Urothelium cell line (cell line): ENCODE data around the gene FARP2.
"Not testable (repeated sequence)": the region's sequence is repeated elsewhere in the genome, so short reads cannot be mapped to it uniquely, and the experiment has no call there.

Experiments used
- DNase-seq: peaks from one replicate; pipeline ENCODE4 v3.0.0; 2011; ENCODE audit warnings: low spot score, mixed read lengths
- FAIRE-seq: peaks from 2 replicates; lab custom pipeline; 2011; peaks lifted over from hg19 to GRCh38; lab: Jason Lieb, UNC

Gene FARP2

DNA sequence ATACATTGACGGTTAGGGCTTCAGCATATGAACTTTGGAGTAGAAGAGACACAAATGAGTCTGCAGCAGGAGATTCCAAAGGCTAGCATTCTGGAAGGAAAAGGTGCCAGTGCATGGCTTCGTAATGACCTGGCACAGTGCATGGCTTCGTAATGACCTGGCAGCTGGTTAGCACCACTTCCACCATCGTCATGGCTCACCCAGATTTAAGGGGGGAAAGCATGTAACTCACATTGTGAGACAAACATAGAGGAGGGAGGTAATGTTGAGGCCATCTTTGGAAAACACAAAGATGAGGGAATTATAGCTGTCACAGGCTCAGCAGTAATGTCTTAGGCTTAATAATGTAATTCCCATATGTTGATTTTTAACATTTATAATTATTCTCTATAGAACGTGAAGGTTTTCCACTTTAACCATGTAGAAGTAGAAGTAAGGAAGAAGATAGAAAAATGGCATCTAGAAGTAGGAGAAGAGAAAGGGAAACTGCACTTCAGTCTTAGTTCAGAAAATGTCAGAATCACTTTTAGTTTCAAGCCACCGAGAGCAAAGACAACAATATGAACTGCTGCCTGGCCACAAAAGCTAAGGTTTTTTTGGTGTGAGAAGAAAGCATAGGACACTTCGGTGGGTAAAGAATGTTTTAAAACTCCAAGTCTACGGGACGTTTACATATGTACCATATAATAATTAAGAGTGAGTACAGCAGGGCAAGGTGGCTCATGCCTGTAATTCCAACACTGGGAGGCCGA, 159.1 kb downstream of the FARP2 start:
- DNase-seq (no peak), FAIRE-seq (no peak)

DNA sequence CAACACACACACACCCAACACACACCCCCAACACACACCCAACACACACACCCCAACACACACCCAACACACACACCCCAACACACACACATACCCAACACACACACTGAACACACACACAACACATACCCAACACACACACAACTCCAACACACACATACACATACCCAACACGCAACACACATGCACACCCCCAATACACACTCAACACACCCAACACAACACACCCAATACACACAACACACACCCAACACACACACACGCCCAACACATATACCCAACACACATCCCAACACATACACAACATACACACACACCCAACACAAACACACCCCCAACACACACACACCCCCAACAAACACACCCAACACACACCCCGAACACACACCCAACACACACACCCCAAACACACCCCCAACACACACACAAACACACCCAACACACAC, 160.5 kb downstream of the FARP2 start:
- FAIRE-seq (peak; percentile 98), DNase-seq (no peak)

DNA sequence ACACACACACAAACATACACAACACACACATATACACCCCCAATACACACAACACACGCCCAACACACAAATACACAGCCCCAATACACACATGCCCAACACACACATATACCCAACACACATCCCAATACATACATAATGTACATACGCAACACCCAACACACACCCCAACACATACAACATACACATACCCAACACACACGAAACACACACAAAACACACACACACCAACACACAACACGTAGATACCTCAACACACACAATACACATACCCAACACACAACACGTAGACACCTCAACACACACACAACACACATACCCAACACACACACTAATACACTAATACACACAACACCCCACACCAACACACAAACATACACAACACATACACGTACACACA, 161.2 kb downstream of the FARP2 start:
- FAIRE-seq (no peak), DNase-seq (no peak)

DNA sequence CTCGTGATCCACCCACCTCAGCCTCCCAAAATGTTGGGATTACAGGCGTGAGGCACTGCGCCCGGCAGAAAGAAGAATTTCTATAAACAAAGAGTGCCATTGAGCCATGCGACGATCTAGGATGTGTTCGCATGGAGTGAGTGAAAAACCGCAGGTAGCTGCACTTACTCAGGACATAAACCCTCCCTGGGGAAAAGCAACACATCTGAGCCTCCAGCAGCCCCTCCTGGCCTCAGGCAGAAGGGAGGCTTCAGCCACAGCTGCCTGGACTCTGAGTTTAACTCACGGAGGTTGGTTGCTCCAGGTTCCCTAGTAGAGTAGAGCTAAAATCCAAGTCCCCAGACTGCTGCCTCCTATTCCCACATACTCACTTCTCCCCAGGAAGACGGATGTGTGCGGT, 163.6 kb downstream of the FARP2 start:
- DNase-seq (no peak), FAIRE-seq (no peak)

DNA sequence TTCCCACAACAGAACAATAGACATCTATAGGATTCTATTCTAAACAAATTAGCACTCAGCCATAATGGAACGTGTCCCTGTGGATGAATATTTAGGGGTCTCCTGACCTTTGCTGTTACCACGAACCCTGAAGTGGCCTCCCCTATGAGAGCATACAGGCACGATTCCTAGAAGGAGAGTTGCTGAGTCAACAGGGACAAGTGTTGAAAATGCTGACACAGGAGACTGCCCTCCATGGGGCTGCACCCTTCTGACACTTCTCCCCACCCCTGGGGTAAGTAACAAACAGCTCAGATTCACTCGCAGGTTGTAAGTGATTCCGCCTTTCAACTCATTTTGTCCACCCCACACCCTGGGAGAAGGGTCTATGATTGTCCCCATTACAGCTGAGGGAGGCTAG, 166.4 kb downstream of the FARP2 start:
- FAIRE-seq, result no peak

DNA sequence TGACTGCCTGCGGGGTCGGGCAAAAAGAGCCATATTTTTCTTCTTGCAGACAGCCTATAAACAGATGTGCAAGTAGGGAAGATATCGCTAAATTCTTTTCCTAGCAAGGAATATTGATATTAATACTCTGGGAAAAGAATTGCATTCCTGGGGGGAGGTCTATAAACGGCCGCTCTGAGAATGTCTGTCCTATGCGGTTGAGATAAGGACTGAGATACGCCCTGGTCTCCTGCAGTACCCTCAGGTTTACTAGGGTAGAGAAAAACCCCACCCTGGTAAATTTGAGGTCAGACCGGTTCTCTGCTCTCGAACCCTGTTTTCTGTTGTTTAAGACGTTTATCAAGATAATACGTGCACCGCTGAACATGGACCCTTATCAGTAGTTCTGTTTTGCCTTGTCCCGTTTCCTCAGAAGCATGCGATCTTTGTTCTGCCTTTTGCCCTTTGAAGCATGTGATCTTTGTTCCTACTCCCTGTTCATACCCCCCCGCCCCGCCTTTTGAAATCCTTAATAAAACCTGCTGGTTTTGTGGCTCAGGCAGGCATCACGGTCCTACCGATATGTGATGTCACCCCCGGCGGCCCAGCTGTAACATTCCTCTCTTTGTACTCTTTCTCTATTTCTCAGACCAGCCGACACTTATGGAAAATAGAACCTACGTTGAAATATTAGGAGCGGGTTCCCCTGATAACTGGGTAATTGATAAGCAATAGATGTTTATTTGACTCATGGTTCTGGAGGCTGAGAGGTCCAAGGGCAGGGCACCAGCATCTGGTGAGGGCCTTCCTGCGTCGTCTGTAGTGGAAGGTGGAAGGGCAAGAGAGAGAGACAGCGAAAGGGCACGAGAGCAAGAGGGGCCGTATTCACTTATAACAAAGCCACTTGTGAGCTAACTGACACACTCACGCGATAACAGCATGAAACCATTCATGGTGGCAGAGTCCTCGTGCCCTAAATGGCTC, 170.0 kb downstream of the FARP2 start:
- not testable (repeated sequence) for FAIRE-seq, DNase-seq

More for the DNA sequence above, 166.4 kb downstream of the FARP2 start:
- DNase-seq, result no peak

DNA sequence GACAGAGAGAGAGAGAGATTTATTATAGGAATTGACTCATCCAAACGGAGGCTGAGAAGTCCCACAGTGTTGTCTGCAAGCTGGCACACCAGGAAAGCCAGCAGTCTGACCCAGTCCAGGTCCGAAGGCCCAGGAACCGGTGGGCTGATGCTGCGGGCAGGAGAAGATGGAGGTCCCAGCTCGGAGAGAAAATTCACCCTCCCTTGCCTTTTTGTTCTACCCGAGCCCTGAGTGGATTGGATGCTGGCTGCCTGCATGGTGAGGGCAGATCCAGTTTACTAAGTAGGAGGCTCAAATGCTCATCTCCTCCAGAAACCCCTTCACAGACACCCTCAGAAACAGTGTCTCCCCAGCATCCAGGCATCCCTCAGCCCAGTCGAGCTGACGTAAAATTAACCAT, 174.5 kb downstream of the FARP2 start:
- no peak for FAIRE-seq

DNA sequence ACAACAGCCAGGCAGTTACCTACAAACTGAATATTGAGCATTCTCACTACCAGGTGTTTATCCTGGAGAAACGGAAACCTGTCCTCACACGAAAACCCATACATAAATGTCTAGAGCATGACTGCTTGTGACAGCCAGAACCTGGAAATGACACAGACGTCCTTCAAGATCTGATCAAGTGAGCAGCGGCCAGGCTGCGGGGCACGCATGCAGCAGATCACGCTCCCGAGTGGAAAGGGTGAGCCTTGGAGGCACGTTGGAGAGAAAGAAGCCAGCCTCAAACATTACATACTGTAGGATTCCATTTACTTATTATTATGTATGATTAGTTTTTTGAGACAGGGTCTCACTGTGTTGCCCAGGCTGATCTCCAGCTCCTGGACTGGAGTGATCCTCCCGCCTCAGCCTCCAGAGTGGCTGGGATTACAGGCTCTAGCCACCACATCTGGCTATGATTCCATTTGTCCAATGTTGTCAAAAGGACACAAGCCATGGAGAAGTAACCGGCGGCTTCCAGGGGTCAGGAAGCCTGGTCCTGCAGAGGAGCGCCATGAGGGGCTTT, 175.2 kb downstream of the FARP2 start:
- FAIRE-seq (no peak), DNase-seq (no peak)

More for the DNA sequence above, 174.5 kb downstream of the FARP2 start:
- DNase-seq, result no peak

DNA sequence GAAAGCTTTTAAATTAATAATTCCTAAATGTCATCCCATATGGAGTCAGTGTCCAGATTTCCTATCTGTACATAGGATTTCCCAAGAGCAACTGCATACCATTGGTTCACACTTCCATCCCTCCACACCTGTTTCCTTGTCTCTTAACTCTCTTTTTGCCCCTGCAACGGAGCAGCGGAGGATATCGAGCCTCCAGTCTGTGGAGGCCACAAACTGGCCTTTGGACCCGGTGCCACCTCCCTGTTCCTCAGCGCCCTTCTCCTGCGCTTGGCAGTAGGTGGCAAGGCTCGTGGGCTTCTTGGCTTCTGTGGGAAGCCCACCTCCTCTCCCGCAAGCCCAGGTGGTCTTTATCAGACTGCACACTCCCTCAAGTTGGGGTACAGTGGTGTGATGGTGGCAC, 176.1 kb downstream of the FARP2 start:
- DNase-seq, result no peak
- no peak for FAIRE-seq

DNA sequence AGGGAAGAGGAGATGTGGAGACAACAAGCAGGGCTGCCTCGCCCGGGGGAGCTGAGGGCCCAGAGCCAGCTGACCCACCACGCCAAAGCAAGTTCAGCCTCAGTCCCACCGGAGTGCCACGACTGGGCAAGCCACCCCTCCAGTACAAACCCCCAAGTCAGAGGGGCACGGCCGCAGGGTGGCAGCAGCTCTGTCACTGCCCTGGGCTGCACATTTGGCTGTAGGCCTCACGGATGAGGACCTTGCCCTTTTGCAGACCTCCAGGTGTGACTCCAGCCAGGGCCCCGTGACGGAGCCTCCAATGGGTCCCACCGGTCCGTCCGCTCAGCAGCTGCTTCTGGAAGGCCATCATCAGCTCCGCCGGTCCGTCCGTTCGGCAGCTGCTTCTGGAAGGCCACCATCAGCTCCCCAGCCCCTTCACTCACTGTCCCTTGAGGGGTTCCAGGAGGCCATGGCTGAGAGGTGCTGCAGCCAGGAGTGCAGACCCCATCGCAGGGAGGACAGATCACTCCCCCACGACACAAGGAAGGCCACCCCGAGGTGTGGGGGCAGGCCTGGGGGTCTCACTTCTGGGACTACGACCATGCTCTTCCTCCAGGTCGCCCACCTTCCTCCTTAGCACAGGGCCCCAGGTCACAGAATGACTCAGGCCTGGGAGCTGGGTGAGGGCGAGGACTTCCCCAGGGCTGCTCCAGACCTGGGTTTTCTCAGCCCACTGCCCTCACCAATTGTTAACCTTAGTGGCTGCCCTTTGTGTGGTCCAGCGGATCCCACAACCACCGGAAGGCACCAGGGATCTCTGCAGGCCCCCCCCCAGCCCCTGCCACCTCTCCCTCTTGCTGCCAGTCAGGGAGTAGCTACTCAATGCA, 176.9 kb downstream of the FARP2 start:
- FAIRE-seq (no peak), DNase-seq (no peak)

DNA sequence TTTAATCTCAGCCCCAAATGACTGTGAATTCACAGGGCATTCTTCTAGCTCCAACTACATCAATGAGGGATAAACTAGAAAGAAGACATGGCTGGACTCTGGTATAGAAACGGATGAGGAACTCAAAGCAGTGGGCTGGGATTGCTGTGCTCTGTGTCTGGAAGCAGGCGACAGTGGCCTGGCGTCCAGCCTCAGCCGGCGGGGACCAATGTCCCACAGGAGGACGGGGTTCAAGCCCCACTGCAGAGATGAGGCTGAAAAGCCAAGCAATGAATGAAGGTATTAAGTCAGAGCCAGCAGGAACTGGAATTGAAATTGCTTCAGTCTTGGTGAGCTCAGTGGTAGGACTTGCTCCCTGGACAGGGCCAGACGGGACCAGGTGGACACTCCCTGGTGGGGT, 178.2 kb downstream of the FARP2 start:
- no peak for FAIRE-seq
- DNase-seq, result no peak

DNA sequence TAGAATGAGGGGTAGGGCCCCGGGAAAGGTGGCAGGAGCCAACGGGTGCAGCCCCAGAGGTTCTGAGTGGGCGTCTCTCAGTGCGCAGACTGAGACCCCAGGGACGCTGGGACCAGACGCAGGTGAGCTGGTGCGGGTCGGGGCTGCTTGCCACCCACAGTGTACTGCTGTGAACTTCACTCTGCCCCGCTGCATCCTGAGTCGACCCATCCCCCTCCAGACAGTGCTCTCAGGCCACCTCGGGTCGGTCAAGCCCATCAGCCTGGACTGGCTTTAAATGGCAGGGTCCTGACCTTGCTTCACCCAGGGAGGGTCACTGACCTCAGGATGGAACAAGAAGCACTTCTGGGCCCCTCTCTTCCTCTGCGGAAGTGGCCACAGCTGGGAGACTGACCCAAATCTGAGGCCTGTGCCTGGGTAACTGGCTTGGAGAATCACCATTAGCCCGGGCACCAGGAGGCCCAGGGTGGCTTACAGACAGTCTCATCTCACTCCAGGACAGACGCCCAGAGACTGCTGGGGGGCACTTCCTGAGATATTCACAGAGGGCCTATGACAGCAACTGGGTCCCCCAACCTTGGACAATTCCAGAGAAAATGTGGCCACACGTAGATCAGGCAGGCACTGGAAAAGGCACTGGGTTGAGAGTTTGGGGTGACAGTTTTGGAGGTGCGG, 178.8 kb downstream of the FARP2 start:
- DNase-seq, result no peak
- no peak for FAIRE-seq

DNA sequence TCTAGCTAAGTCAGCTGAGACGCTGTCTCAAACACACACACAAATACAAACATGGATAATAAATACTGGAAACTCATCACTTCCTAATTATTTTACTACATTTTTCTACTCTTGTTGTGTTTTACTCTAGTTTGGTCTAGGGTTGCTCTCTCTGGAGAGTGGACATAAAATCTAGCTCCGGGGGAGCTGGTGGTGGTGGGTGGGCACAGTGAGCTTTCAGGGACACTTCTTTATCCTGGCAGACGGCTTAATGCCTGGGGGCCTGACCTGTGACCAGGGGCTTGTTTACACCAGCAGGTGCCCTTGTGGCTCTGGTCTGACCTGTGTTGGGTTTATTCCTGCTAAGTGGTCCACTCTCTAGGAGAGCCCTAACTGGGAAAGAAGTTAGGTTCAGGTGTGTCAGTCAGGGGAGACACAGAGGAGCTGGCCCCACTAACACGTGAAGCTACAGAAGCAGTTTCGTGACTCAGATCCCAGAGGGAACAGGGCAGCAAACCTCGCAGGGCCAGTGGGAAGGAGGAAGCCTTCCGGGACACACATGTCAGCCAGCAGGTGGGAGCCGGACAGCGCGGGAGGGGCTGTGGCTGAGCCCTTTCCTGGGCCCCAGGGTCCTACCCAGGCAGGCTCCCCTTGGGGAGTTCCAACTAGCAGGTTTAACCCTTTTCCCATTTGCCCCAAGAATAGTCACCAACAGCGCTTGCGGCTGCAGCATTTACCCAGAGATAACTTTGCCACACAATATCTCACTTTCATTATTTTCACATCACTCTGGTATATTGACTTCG, 180.0 kb downstream of the FARP2 start:
- no peak for FAIRE-seq

DNA sequence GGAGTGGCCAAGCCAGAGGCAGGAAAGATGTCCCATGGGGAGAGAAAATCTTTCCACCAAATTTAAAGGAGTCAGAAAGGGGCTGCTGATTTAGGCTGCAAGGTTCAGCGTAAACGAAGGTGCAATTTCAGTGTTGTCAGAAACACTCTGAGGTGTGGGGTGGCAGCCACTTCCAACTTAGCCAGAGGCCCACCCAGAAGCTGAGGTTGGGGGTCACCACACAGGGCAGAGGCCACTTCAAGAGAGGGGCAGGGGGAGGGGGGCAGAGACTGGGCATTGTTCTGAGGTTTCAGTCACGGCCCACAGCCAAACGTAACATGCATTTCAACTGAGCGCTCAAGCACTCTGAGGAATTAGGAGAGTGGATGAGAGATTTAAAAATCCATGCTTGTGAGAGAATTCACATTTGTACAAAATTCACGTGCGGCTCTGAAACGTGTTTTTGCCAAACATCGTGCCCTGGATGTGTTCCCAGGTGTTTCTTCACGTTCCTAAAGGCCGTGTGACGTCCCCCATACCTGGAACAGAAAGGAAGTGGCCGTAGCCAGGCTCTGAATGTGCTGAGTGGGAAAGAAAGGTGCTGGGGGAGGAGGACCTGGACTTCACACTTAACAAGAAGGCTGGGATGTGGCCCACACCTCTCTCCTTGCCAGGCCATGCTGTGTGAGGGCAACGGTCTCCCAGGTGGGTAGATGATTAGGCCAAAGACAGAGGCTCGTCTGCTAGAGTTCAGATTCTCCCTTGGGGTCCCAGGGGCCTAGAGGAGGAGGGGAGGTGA, 182.9 kb downstream of the FARP2 start:
- DNase-seq, result no peak
- FAIRE-seq, result no peak

More for the DNA sequence above, 180.0 kb downstream of the FARP2 start:
- DNase-seq, result no peak

DNA sequence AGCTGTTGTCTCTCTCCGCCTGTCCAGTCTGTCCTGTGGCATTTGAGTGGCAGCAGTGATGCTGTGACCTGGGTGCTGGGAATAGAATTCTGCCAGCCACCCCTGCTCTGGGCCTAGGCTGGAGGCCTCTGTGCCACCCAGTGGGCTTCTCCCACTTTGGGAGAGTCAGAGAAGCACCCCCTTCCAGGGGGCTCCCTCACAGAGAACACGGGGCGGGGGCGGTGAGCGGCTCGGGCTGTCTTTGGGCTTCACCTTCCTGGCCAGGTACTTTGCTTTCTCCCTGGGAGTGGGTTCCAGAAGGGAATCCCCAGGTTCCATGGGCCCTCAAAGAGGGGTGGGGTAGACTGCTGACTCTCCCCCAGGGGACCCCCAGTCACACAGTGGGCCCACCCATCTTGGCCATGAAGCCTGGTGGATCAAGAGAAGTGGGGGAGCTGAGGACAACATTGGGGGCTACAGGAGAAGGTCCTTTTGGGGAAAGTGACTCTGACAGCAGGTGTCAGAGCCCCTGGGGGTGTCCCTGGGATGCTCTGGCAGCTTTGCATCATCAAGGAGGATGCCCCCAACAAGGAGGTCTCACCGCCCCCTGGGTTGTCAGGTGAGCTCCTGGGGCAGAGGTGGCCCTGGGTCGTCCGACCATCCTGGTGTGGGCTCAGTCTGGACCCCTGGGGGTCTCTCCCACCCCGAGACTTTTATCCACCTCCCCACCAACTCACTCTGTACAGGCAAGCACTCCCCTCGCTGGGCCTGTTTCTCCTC, 183.7 kb downstream of the FARP2 start:
- DNase-seq, result no peak

DNA sequence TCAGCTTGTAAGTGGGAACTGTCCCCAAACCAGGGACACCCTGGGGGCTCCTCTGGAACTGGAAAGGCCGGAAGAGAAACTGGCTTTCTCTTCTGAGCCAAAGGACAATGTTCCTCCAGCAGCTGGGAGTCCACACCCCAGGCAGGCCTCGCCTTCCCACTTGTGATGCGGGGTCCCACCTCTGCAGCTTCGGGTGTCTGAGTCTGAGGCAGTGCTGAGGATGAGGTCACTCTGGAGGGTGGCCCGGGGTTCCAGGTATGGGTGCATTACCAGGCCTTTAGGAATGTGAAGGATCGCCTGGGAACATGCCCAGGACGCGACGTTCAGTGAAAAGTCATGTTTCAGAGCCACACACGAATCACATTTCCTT, 184.3 kb downstream of the FARP2 start:
- DNase-seq (no peak), FAIRE-seq (no peak)

More for the DNA sequence above, 183.7 kb downstream of the FARP2 start:
- FAIRE-seq, result no peak

DNA sequence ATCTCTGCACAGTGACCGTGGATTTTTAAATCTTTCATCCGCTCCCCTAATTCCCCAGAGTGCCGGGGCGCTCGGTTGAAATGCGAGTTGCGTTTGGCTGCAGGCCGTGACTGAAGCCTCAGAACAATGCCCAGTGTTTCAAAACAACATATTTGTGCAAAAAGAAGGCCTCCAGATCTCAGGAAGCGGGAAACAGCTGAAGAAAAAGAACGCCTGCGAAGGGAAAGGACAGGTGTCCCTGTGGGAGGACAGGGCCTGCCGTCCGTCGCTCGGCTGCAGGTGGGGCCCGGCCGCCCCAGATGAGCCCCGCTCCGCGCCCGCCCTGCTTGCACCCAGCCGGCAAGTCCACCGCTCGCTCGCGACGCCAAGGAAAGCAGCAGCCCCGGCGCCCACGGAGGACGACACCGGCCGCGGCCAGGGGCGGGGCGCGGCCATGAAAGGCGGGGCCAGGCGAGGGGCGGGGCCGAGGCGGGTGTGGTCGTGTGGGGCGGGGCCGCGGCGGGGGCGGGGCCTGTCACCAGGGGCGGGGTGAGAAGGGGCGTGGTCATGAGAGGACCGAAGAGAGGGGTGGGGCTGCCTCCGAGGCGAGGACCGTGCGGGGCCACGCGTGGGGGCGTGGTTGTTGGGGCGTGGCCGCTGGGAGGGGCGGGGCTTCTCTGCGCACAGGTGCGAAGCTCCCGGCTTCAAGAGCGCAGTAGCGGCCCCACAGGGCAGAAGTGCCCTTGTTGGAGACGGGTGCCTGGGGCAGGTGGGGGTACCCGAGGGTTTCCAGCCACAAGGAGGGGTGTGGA, 184.9 kb downstream of the FARP2 start:
- DNase-seq (peak; percentile 79), FAIRE-seq (peak; percentile 79)
